Ovary (tissue), 3 donors: ENCODE results near the gene CRAT.

Experiments
- CTCF ChIP-seq, 3 donors: fragments of 450-650 bp in 2 of 3; fragments of 200-600 bp in 1 of 3; IDR thresholded peaks; one replicate each; pipeline versions ENCODE4 v1.5.1 to v1.8.0; 2016 to 2022; ENCODE audit warnings: antibody characterized with exemption in 3 of 3, mild to moderate bottlenecking in 1 of 3
- EP300 ChIP-seq: sonication (generic); formaldehyde crosslinking; IDR thresholded peaks from one replicate; pipeline ENCODE4 v1.6.1; 2017; ENCODE audit warnings: antibody characterized with exemption
- POLR2A ChIP-seq: fragments of 450-650 bp; IDR thresholded peaks from one replicate; pipeline ENCODE4 v1.6.1; 2017; ENCODE audit warnings: antibody characterized with exemption, mild to moderate bottlenecking, moderate library complexity
- donor health status: DM: no; HTN: no; CAD: no.

GRCh38 chr9:129103595-129103965, 7.0 kb downstream of the CRAT start:
- TF ChIP-seq CTCF (IDR thresholded peaks at IDR 0.05) (no peak), POLR2A (no peak), EP300 (no peak)
